Measurements from ENCODE around the gene MATR3. TPM values are rescaled to one million over a fixed set of nuclear protein-coding genes. Genes with fewer than 3 reads are reported as not detected.

Gene MATR3
- total RNA-seq, 1 experiment from 2014 or later, result 280 TPM

GRCh38 chr5:139358064-139358463, 64.5 kb downstream of the MATR3 start:
- Histone ChIP-seq H3K27me3 (no peaks in the 10 kb centered on the region), H3K4me3 (no peak overlapping the region), H3K9me3 (peaks cover 11% of the 10 kb centered on the region), H3K36me3 (peaks cover 45% of the 10 kb centered on the region)
- no peak for DNase-seq

- Histone ChIP-seq H3K4me3 (no peak overlapping the region), H3K9me3 (no peaks in the 10 kb centered on the region), H3K27me3 (no peaks in the 10 kb centered on the region), H3K36me3 (peaks cover 53% of the 10 kb centered on the region)
- DNase-seq, result no peak
Observed at GRCh38 chr5:139360384-139360783, 66.8 kb downstream of the MATR3 start.

DNA sequence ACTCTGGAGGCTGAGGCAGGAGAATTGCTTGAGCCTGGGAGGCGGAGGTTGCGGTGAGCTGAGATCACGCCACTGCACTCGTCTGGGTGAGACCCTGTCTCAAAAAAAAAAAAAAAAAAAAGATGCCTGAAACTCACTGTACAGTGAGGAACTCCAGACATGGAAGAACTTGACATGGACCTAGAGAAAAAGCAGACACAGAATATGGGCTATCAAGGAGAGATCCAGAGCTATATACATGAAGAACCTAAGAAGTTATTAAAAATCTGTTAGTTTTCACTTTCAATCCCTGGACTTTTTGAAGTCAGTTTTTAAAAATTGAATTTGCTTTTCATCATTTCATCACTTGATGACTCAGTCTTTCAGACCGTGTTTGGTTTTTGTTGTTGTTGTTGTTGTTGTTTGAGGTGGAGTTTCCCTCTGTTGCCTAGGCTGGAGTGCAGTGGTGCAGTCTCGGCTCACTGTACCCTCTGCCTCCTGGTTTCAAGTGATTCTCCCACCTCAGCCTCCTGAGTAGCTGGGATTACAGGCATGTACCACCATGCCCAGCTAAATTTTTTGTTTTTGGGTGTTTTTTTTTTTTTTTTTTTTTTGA, 68.4 kb downstream of the MATR3 start:
- Histone ChIP-seq H3K36me3 (peaks cover 61% of the 10 kb centered on the region), H3K9me3 (no peaks in the 10 kb centered on the region), H3K4me3 (no peak overlapping the region), H3K27me3 (no peaks in the 10 kb centered on the region)
- DNase-seq, result no peak

GRCh38 chr5:139363937-139364336, 70.4 kb downstream of the MATR3 start:
- Histone ChIP-seq H3K27me3 (no peaks in the 10 kb centered on the region), H3K36me3 (peaks cover 66% of the 10 kb centered on the region), H3K4me3 (no peak overlapping the region), H3K9me3 (no peaks in the 10 kb centered on the region)
- no peak for DNase-seq

DNA sequence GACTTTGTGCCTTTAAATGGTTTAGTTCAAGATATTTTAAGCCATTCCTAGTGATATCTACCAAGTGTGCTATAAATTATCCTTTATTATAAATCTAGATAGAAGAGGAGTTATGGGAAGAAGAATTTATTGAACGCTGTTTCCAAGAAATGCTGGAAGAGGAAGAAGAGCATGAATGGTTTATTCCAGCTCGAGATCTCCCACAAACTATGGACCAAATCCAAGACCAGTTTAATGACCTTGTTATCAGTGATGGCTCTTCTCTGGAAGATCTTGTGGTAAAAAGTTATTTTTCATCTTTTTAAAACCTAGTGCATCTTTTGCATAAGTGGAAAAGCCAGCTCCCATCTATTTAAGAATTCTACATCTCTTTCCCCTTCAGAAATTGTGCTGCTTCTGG, 70.9 kb downstream of the MATR3 start:
- no peak for DNase-seq
- H3K9me3 ChIP-seq, result no peaks in the 10 kb centered on the region
- H3K4me3 ChIP-seq, result no peak overlapping the region
- peaks cover 71% of the 10 kb centered on the region for H3K36me3 ChIP-seq
- H3K27me3 ChIP-seq, result no peaks in the 10 kb centered on the region

GRCh38 chr5:139368613-139369012, 75.1 kb downstream of the MATR3 start:
- peaks cover 88% of the 10 kb centered on the region for H3K36me3 ChIP-seq
- H3K9me3 ChIP-seq, result no peaks in the 10 kb centered on the region
- H3K27me3 ChIP-seq, result no peaks in the 10 kb centered on the region
- no peak overlapping the region for H3K4me3 ChIP-seq
- DNase-seq, result no peak

GRCh38 chr5:139369181-139369580, 75.6 kb downstream of the MATR3 start:
- no peak overlapping the region for H3K4me3 ChIP-seq
- H3K9me3 ChIP-seq, result no peaks in the 10 kb centered on the region
- no peak for DNase-seq
- H3K36me3 ChIP-seq, result peaks cover 82% of the 10 kb centered on the region
- H3K27me3 ChIP-seq, result no peaks in the 10 kb centered on the region

GRCh38 chr5:139371482-139372435, 78.2 kb downstream of the MATR3 start:
- peak; percentile 70 for DNase-seq
- no peak overlapping the region for H3K4me3 ChIP-seq
- H3K36me3 ChIP-seq, result peaks cover 74% of the 10 kb centered on the region

GRCh38 chr5:139374909-139375308, 81.4 kb downstream of the MATR3 start:
- Histone ChIP-seq H3K9me3 (no peaks in the 10 kb centered on the region), H3K36me3 (peaks cover 54% of the 10 kb centered on the region), H3K27me3 (no peaks in the 10 kb centered on the region), H3K4me3 (no peak overlapping the region)
- DNase-seq, result no peak

More at GRCh38 chr5:139371482-139372435, 78.2 kb downstream of the MATR3 start:
- H3K9me3 ChIP-seq, result no peaks in the 10 kb centered on the region
- H3K27me3 ChIP-seq, result no peaks in the 10 kb centered on the region

DNA sequence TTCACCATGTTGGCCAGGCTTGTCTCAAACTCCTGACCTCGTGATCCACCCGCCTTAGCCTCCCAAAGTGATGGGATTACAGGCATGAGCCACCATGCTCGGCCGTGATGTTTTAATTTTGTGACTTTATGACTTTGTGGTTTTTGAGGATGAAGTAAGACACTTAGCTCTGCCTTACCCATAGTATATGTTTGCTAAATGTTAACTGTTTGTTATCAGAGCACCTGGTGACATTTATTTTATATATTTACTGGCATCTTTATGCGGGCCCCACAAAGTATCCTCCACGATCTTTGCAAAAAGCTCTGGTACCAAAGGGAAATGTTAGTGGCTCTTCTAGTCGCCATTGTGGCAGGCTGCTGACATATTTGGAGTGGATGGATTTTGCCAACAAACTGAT, 82.8 kb downstream of the MATR3 start:
- no peak for DNase-seq
- H3K9me3 ChIP-seq, result no peaks in the 10 kb centered on the region
- no peaks in the 10 kb centered on the region for H3K27me3 ChIP-seq
- no peak overlapping the region for H3K4me3 ChIP-seq
- peaks cover 44% of the 10 kb centered on the region for H3K36me3 ChIP-seq

- no peak overlapping the region for H3K4me3 ChIP-seq
- H3K36me3 ChIP-seq, result peaks cover 37% of the 10 kb centered on the region
- no peaks in the 10 kb centered on the region for H3K27me3 ChIP-seq
- H3K9me3 ChIP-seq, result no peaks in the 10 kb centered on the region
- DNase-seq, result no peak
Observed at GRCh38 chr5:139377226-139377625, 83.7 kb downstream of the MATR3 start.

GRCh38 chr5:139378101-139378825, 84.7 kb downstream of the MATR3 start:
- no peak for DNase-seq
- Histone ChIP-seq H3K9me3 (no peaks in the 10 kb centered on the region), H3K4me3 (no peak overlapping the region), H3K36me3 (peaks cover 27% of the 10 kb centered on the region), H3K27me3 (no peaks in the 10 kb centered on the region)

DNA sequence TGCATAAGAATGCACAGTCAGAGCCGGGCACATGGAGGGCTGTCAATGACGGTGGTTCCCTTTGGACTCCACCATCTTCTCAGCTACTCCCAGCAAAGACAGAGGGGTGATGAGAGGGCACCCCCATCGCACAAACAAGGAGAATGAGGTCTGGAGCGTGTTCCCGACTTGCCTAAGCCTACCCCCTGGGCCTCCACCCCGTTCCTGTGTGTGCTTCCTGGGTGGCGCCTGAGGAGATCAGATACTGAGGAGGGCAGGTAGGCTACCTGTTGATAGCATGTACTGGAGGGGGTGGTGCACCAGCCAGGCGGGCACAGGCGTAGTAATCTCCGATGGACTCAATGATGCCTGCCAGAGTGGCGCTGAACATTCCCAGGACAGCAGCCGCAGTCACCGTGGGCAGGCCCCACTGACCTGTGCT, 85.4 kb downstream of the MATR3 start:
- Histone ChIP-seq H3K27me3 (no peaks in the 10 kb centered on the region), H3K4me3 (no peak overlapping the region), H3K36me3 (peaks cover 24% of the 10 kb centered on the region), H3K9me3 (no peaks in the 10 kb centered on the region)
- DNase-seq, result no peak

DNA sequence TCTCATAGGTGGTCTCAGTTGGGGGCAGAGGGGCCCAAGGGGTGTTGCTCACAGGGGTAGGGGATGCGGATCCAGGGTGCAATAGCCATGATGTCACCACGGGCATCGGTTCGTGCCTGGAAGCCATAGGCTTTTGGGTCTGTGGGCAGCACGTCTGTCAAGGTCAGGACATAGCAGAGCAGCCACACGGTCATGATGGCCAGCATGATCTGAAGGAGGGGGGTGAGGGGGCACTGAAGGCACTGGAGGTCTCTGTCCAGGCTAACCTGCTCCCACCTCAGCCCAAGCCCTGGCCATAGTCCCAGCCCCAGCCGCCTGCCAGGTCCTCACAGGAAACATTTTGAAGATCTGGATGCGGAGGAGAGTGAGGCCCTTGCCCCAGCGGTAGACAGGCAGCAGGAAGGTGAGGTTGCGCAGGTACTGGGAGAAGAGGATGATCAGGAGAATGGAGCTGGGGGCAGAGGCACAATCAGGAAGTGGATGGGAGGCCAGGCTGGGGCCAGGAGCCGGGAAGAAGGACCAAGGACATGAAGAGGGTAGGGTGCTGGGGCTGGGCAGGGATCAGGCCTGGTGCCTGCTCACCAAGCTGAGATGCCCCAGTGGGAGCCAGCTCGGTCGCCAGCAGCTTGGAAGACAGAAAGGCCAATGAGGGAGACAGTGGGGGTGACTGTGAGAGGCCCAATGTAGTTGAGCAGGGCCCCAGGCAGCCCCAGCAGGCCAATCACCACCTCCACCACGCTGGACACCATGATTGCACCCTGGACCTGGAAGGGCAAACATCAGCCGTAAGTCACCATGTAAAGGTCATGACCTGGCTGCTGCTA, 86.3 kb downstream of the MATR3 start:
- Histone ChIP-seq H3K9me3 (no peaks in the 10 kb centered on the region), H3K4me3 (no peak overlapping the region), H3K36me3 (peaks cover 18% of the 10 kb centered on the region), H3K27me3 (no peaks in the 10 kb centered on the region)
- no peak for DNase-seq
